Stimulated activated CD8-positive, alpha-beta memory T cell treated with anti-CD3 and anti-CD28 coated beads, Interleukin-4, amount 100 ng/mL, for 24 hours (primary cell): ENCODE measurements around the gene DPM3.
A peak's percentile ranks its signal among the peaks of the same experiment; 100 is the strongest.

ENCODE experiments used
- DNase-seq: peaks from one replicate; pipeline ENCODE4 v3.0.0-alpha.2; 2020; ENCODE audit warnings: low read depth

DPM3 gene

DNA sequence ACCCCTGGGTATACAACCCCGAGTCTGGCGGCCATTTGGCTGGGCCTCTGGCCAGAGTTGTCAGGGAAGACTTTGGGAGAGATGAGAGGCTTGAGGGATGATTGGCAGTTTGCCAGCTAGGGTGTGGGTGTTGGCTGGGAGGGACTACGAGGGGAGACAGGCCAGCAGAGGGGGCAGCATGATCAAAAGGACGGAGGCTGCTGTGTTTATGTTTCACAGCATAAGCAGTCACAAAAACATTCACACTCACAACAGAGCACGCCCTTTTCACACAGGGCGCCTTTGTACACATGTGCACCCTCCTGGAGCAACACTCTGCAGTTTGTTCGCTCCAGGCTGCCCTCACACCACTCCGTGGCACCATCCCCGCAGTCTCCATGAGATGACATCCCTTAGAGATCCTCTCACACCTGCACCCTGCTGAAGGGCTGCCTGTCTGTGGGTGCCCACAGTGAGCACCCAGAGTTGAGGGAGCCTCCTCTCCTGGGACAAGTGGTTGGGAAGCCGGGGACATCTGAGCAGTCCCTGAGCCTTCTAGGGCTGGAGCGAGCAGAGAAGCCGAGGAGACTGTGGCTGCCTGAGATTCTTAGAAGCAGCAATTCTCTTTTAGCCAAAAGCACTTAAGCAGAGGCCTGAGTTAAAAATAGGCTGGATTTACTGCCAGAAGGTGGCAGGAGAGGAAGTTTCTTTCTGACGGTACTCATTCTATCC, 46.3 kb downstream of the DPM3 start:
- no peak for DNase-seq

GRCh38 chr1:155092641-155093040, 47.7 kb downstream of the DPM3 start:
- no peak for DNase-seq

GRCh38 chr1:155092131-155092530, 48.2 kb downstream of the DPM3 start:
- DNase-seq, result no peak

GRCh38 chr1:155091071-155092051, 49.0 kb downstream of the DPM3 start:
- DNase-seq, result peak; percentile 70
